Activated B cell treated with CpG ODN at 0.5 μM for 24 hours (primary cell): ENCODE measurements around the gene APC. TPM values are rescaled to one million over a fixed set of nuclear protein-coding genes. Genes with fewer than 3 reads are reported as not detected.

Experiments used
- ATAC-seq: fragments of 200-7000 bp; cut with Tn5 transposase; one replicate; pipeline ENCODE4 v1.10.0; 2021; ENCODE audit warnings: low read depth, mild to moderate bottlenecking, moderate library complexity
- CTCF ChIA-PET: fragments of 350-600 bp; sonication (Branson Sonifier 250); formaldehyde crosslinking; loops from one replicate; lab custom pipeline; 2021; ENCODE audit warnings: antibody characterized with exemption; lab: Charles Lee
- POLR2A ChIA-PET: fragments of 350-600 bp; sonication (Branson Sonifier 250); formaldehyde crosslinking; loops from one replicate; lab custom pipeline; 2021; ENCODE audit warnings: antibody characterized with exemption; lab: Charles Lee
- DNase-seq: peaks from one replicate; pipeline ENCODE4 v3.0.0; 2022
- H3K27ac Mint-ChIP-seq: one replicate; pipeline ENCODE4 v1.8.0; 2020; ENCODE audit warnings: mixed read lengths
- H3K27me3 Mint-ChIP-seq: one replicate; pipeline ENCODE4 v1.8.0; 2021; ENCODE audit warnings: mixed read lengths
- H3K36me3 Mint-ChIP-seq: one replicate; pipeline ENCODE4 v1.8.0; 2021; ENCODE audit warnings: low read depth, mixed read lengths
- H3K4me1 Mint-ChIP-seq: one replicate; pipeline ENCODE4 v1.8.0; 2021; ENCODE audit warnings: mixed read lengths
- H3K4me3 Mint-ChIP-seq: one replicate; pipeline ENCODE4 v1.8.0; 2020; ENCODE audit warnings: mild to moderate bottlenecking, mixed read lengths
- H3K9me3 Mint-ChIP-seq: one replicate; pipeline ENCODE4 v1.8.0; 2020; ENCODE audit warnings: mixed read lengths
- CTCF ChIP-seq: fragments of 200-600 bp; IDR thresholded peaks from one replicate; pipeline ENCODE4 v1.8.0; 2022; ENCODE audit warnings: antibody characterized with exemption, mild to moderate bottlenecking
- intact Hi-C: fragments of 100-400 bp; cut with micrococcal nuclease; formaldehyde crosslinking; loops from one replicate; pipeline ENCODE4 v1.15.1; 2024
- total RNA-seq: library from RNA; stranded (reverse); gene quantifications from 2 replicates; pipeline ENCODE4 v1.2.3, GENCODE V29; 2022

APC gene
- total RNA-seq, 1 donor from 2014 or later = 41.7 TPM

GRCh38 chr5:112724901-112725300 is 12.8 kb upstream of the APC start:
- H3K4me3 Mint-ChIP-seq = no peak overlapping the region
- H3K27ac Mint-ChIP-seq = no peak overlapping the region
- intact Hi-C loops = no loop called here
- TF ChIP-seq CTCF = no peak
- CTCF ChIA-PET = interaction anchor here (0.8 kb wide), 1 partner anchor 33 kb away, joined by 4 read pairs; no protein-coding TSS in a partner anchor
- H3K4me1 Mint-ChIP-seq = peaks cover 50% of the 10 kb centered on the region
- ATAC-seq = no peak
- POLR2A ChIA-PET = no interaction called here
- H3K9me3 Mint-ChIP-seq = no peaks in the 10 kb centered on the region
- H3K36me3 Mint-ChIP-seq = peaks cover 3% of the 10 kb centered on the region
- H3K27me3 Mint-ChIP-seq = no peaks in the 10 kb centered on the region
- DNase-seq = no peak

- ATAC-seq (no peak), DNase-seq (no peak)
- TF ChIP-seq CTCF = no peak
- Mint-ChIP-seq H3K9me3 (no peaks in the 10 kb centered on the region), H3K4me3 (no peak overlapping the region), H3K36me3 (peaks cover 2% of the 10 kb centered on the region), H3K4me1 (peaks cover 13% of the 10 kb centered on the region), H3K27ac (no peak overlapping the region), H3K27me3 (no peaks in the 10 kb centered on the region)
- POLR2A ChIA-PET = interaction anchor here (1.1 kb wide), 1 partner anchor 22 kb away, joined by 3 read pairs; no protein-coding TSS in a partner anchor
- CTCF ChIA-PET = interaction anchor here (1.2 kb wide), 1 partner anchor 28 kb away, joined by 3 read pairs; no protein-coding TSS in a partner anchor
- intact Hi-C loops = no loop called here
Observed at GRCh38 chr5:112729630-112730029, 8.1 kb upstream of the APC start.

GRCh38 chr5:112732131-112732530 is 5.6 kb upstream of the APC start:
- CTCF ChIA-PET = no interaction called here
- Mint-ChIP-seq H3K27ac (no peak overlapping the region), H3K9me3 (no peaks in the 10 kb centered on the region)

GRCh38 chr5:112733586-112733985 is 4.1 kb upstream of the APC start:
- ChIA-PET CTCF (no interaction called here), POLR2A (no interaction called here)
- H3K27ac Mint-ChIP-seq = no peak overlapping the region

More at GRCh38 chr5:112732131-112732530, 5.6 kb upstream of the APC start:
- H3K27me3 Mint-ChIP-seq = no peaks in the 10 kb centered on the region
- no peak for DNase-seq
- peaks cover 2% of the 10 kb centered on the region for H3K36me3 Mint-ChIP-seq
- no peak overlapping the region for H3K4me3 Mint-ChIP-seq
- no peak for TF ChIP-seq CTCF
- H3K4me1 Mint-ChIP-seq = peaks cover 13% of the 10 kb centered on the region
- ATAC-seq = no peak
- intact Hi-C loops = no loop called here
- POLR2A ChIA-PET = no interaction called here

GRCh38 chr5:112734597-112734996 is 3.1 kb upstream of the APC start:
- Mint-ChIP-seq H3K27me3 (no peaks in the 10 kb centered on the region), H3K27ac (no peak overlapping the region), H3K36me3 (peaks cover 6% of the 10 kb centered on the region), H3K4me3 (no peak overlapping the region), H3K9me3 (no peaks in the 10 kb centered on the region), H3K4me1 (peaks cover 20% of the 10 kb centered on the region)
- CTCF ChIA-PET = interaction anchor here (1.5 kb wide), 1 partner anchor 23 kb away, joined by 3 read pairs; no protein-coding TSS in a partner anchor
- TF ChIP-seq CTCF = no peak
- POLR2A ChIA-PET = no interaction called here
- DNase-seq = no peak
- intact Hi-C loops = no loop called here
- no peak for ATAC-seq

More at GRCh38 chr5:112733586-112733985, 4.1 kb upstream of the APC start:
- no peak for ATAC-seq
- Mint-ChIP-seq H3K36me3 (peaks cover 6% of the 10 kb centered on the region), H3K9me3 (no peaks in the 10 kb centered on the region), H3K27me3 (no peaks in the 10 kb centered on the region), H3K4me3 (no peak overlapping the region), H3K4me1 (peaks cover 27% of the 10 kb centered on the region)
- intact Hi-C loops = no loop called here
- TF ChIP-seq CTCF = no peak
- DNase-seq = no peak
